Left lung (tissue), 10 donors: ENCODE results near the gene SWAP70. TPM values are rescaled to one million over a fixed set of nuclear protein-coding genes. Genes with fewer than 3 reads are reported as not detected.

ENCODE experiments used
- ATAC-seq: fragments of 200-7000 bp; cut with Tn5 transposase; one replicate; pipeline ENCODE4 v1.9.1; 2020; ENCODE audit warnings: moderate library complexity
- DNase-seq, 4 donors: peaks; one replicate each; pipeline ENCODE4 v3.0.0-alpha.2; 2013 to 2020
- H3K27ac ChIP-seq, 2 donors: fragments of 200-600 bp; sonication (generic) in 1 of 2; one replicate each; pipeline versions ENCODE4 v1.5.0 to v1.8.0; 2020 to 2021
- H3K27me3 ChIP-seq, 2 donors: fragments of 200-600 bp; sonication (generic) in 1 of 2; one replicate each; pipeline versions ENCODE4 v1.5.0 to v1.8.0; 2020 to 2021
- H3K36me3 ChIP-seq, 2 donors: fragments of 200-600 bp; sonication (generic) in 1 of 2; one replicate each; pipeline versions ENCODE4 v1.5.0 to v1.8.0; 2020 to 2021
- H3K4me1 ChIP-seq, 2 donors: fragments of 200-600 bp; one replicate each; pipeline ENCODE4 v1.8.0; 2021
- H3K4me3 ChIP-seq, 2 donors: fragments of 200-600 bp; sonication (generic) in 1 of 2; one replicate each; pipeline versions ENCODE4 v1.5.0 to v1.8.0; 2020 to 2021; ENCODE audit warnings: mild to moderate bottlenecking in 1 of 2
- H3K9me3 ChIP-seq, 2 donors: fragments of 200-600 bp; sonication (generic) in 1 of 2; one replicate each; pipeline versions ENCODE4 v1.5.0 to v1.8.0; 2020 to 2021
- CTCF ChIP-seq, 2 donors: fragments of 200-600 bp; sonication (generic) in 1 of 2; IDR thresholded peaks; one replicate each; pipeline versions ENCODE4 v1.5.0 to v1.8.0; 2021; ENCODE audit warnings: antibody characterized with exemption in 2 of 2
- intact Hi-C, 2 donors: fragments of 100-400 bp; cut with DNase I; formaldehyde crosslinking; loops; one replicate each; pipeline versions ENCODE4 v1.11.2 to v1.14.2; 2022
- polyA plus RNA-seq, 6 donors: library from polyadenylated mRNA; unstranded; fragments of 120-200 nt; gene quantifications; one replicate each; pipeline ENCODE4 v1.2.1, GENCODE V29; 2013; ENCODE audit not compliant: insufficient read length in 6 of 6
- total RNA-seq, 2 donors: library from RNA; stranded (reverse); fragmentation: NEBNext Ultra II Directional; extraction: Animal tissue kit (Norgen Biotek cat#: 25700); gene quantifications; one replicate each; pipeline ENCODE4 v1.2.1, GENCODE V29; 2021
- donor health status: DM: no; HTN: yes; CAD: no.
- donor health status: DM: no; HTN: no; CAD: no.

Gene SWAP70
- total and polyA plus RNA-seq, 8 donors: 20.5 to 50.8 (median 26.1) TPM

GRCh38 chr11:9697766-9698165, 33.9 kb downstream of the SWAP70 start:
- no peak for ATAC-seq
- Histone ChIP-seq H3K9me3 (no peaks in the 10 kb centered on the region), H3K4me1 (peaks cover 0 to 25% of the 10 kb centered on the region in 2 donors), H3K4me3 (no peak overlapping the region), H3K36me3 (peaks cover 0 to 25% of the 10 kb centered on the region in 2 donors), H3K27me3 (no peaks in the 10 kb centered on the region), H3K27ac (no peak overlapping the region)
- no peak for DNase-seq
- no peak for TF ChIP-seq CTCF (IDR thresholded peaks at IDR 0.05)
- intact Hi-C loops: no loop called here

GRCh38 chr11:9700105-9700801, 36.4 kb downstream of the SWAP70 start:
- intact Hi-C loops: no loop called here
- peaks cover 0 to 26% of the 10 kb centered on the region in 2 donors for H3K4me1 ChIP-seq
- peak; percentile 44 for ATAC-seq
- H3K27ac ChIP-seq: peak overlapping the region; percentile 5 to 19
- H3K27me3 ChIP-seq: no peaks in the 10 kb centered on the region
- DNase-seq: peak in 1 of 4 donors; percentile 24
- no peak overlapping the region for H3K4me3 ChIP-seq
- no peak for TF ChIP-seq CTCF (IDR thresholded peaks at IDR 0.05)
- H3K9me3 ChIP-seq: no peaks in the 10 kb centered on the region
- H3K36me3 ChIP-seq: peaks cover 0 to 16% of the 10 kb centered on the region in 2 donors

- intact Hi-C loops: no loop called here
- no peak for ATAC-seq
- DNase-seq: no peak
- Histone ChIP-seq H3K27me3 (no peaks in the 10 kb centered on the region), H3K36me3 (peaks cover 0 to 10% of the 10 kb centered on the region in 2 donors), H3K27ac (no peak overlapping the region), H3K9me3 (no peaks in the 10 kb centered on the region), H3K4me3 (no peak overlapping the region), H3K4me1 (peaks cover 0 to 31% of the 10 kb centered on the region in 2 donors)
- TF ChIP-seq CTCF (IDR thresholded peaks at IDR 0.05): no peak
These were observed 37.9 kb downstream of the SWAP70 start for GRCh38 chr11:9701799-9702198.

GRCh38 chr11:9703280-9703679, 39.4 kb downstream of the SWAP70 start:
- H3K27ac ChIP-seq: peak overlapping the region; percentile 5 to 48
- H3K4me1 ChIP-seq: peaks cover 0 to 35% of the 10 kb centered on the region in 2 donors
- peak in 1 of 4 donors; percentile 15 for DNase-seq
- intact Hi-C loops: no loop called here
- no peaks in the 10 kb centered on the region for H3K9me3 ChIP-seq
- no peaks in the 10 kb centered on the region for H3K27me3 ChIP-seq
- ATAC-seq: no peak
- TF ChIP-seq CTCF (IDR thresholded peaks at IDR 0.05): no peak
- H3K36me3 ChIP-seq: peaks cover 0 to 7% of the 10 kb centered on the region in 2 donors
- H3K4me3 ChIP-seq: no peak overlapping the region

- no peak for TF ChIP-seq CTCF (IDR thresholded peaks at IDR 0.05)
- H3K27ac ChIP-seq: no peak overlapping the region
- peaks cover 0 to 4% of the 10 kb centered on the region in 2 donors for H3K36me3 ChIP-seq
- H3K4me3 ChIP-seq: no peak overlapping the region
- no peaks in the 10 kb centered on the region for H3K9me3 ChIP-seq
- intact Hi-C loops: no loop called here
- ATAC-seq: no peak
- DNase-seq: no peak
- H3K27me3 ChIP-seq: no peaks in the 10 kb centered on the region
- H3K4me1 ChIP-seq: peaks cover 0 to 36% of the 10 kb centered on the region in 2 donors
These were observed 40.2 kb downstream of the SWAP70 start for GRCh38 chr11:9704037-9704436.
